ENCODE results near the gene CARM1.
"Not testable (repeated sequence)": the region's sequence is repeated elsewhere in the genome, so short reads cannot be mapped to it uniquely, and the experiment has no call there.

CARM1 gene

DNA sequence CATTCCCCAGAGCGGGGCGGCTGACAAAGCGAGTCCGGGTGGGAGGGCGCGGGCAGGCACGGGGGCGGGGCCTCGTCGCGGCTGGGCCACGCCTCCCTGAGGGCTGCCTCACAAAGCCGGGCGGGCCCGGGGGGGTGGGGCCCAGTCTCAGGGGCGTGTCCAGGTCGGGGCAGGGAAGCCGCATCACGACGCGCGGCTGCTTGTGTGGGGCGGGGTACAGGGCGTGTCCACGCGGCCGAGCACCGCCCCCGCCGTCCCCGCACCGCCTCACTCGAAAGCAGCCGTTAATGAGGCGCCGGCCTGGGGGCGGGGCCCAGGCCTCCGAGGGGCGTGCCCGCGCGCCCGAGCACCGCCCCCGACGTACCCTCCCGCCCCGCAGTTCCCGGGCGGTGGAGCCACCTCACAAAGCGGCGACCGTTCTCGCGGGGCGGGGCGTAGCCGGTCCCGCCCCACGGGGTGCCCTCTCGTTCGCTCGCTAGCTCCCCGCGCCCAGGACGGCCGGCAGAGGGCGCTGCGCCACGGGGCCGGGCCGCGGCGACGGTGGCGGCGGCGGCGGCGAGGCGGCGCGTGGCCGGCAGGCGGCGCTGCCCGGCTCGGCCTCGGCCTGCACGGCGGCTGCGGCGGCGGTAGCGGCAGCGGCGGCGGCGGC lies at the start of gene CARM1:
Gene CARM1 (plus strand): TSS at position 599 of the 649 bp plus-strand sequence. CDS start 150 bp downstream, outside the sequence.
- DNase-seq (ENCODE audit: low read depth in 2 of 2), result peak; percentile 97

- no peak for DNase-seq (ENCODE audit: low read depth in 2 of 2)
Observed at GRCh38 chr19:10823690-10824089, 47.7 kb upstream of the CARM1 start.

- DNase-seq (ENCODE audit: low read depth in 2 of 2), result no peak
Observed at GRCh38 chr19:10826231-10826630, 45.1 kb upstream of the CARM1 start.

DNA sequence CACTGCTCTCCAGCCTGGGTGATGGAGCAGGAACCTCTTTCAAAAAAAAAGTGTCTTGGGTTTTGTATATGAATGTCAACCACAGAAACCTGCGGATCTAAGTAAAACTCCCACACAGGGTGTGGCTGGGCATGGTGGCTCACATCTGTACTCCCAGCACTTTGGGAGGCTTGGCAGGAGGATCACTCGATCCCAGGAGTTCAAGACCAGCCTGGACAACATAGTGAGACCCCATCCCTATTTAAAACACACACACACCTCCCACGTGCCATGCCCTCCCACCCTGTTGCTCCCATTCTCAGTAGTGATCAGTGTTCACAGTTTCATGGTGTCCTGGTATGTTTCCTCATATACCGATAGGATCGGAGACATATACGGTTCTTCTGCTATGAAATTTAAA lies 44.5 kb upstream of the CARM1 start:
- DNase-seq (ENCODE audit: low read depth in 2 of 2), result no peak

GRCh38 chr19:10828981-10829821 lies 42.2 kb upstream of the CARM1 start:
- DNase-seq (ENCODE audit: low read depth in 2 of 2), result no peak

- no peak for DNase-seq (ENCODE audit: low read depth in 2 of 2)
Observed at GRCh38 chr19:10829967-10830366, 41.4 kb upstream of the CARM1 start.

DNA sequence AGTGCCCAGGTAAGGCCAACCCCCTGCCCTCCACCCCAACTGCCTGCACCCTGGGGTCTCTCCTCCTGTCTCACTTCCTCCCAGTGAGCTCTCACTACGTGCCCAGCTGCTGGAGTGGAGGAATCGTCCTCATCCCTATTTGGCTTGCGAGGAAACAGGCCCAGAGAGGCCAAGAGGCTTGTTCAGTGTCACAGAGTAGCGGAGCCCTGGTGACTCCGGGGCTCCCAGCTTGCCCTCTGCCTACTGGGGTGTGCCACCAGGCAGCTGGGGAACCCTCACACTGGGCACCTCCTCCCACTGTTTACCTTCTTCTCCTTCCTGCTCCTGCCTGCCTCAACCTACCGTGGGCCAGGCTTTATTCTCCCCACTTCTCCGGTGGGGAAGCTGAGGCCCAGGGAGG lies 41.0 kb upstream of the CARM1 start:
- DNase-seq (ENCODE audit: low read depth in 2 of 2), result no peak

GRCh38 chr19:10830931-10831779 lies 40.2 kb upstream of the CARM1 start:
- no peak for DNase-seq (ENCODE audit: low read depth in 2 of 2)

- DNase-seq (ENCODE audit: low read depth in 2 of 2), result no peak
Observed at GRCh38 chr19:10831987-10832938, 39.1 kb upstream of the CARM1 start.

DNA sequence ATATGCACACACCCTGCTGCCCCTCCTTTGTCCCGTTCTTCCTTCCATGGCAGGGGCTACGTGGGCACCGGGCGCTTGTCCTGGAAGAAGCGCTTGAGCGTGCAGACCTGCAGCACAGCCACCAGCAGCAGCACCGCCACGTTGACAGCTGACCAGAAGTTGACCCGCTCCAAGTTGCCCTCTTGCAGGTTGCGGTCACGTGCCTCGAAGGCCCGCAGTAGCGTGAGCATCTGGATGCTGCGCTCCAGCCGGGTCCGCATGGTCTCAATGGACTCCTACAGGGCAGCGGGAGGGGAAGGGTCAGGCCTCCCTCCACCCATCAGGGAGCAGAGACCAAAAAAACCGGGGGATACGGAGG lies 38.4 kb upstream of the CARM1 start:
- DNase-seq (ENCODE audit: low read depth in 2 of 2), result no peak

- DNase-seq (ENCODE audit: low read depth in 2 of 2), result no peak
Observed at GRCh38 chr19:10835089-10835753, 36.1 kb upstream of the CARM1 start.

DNA sequence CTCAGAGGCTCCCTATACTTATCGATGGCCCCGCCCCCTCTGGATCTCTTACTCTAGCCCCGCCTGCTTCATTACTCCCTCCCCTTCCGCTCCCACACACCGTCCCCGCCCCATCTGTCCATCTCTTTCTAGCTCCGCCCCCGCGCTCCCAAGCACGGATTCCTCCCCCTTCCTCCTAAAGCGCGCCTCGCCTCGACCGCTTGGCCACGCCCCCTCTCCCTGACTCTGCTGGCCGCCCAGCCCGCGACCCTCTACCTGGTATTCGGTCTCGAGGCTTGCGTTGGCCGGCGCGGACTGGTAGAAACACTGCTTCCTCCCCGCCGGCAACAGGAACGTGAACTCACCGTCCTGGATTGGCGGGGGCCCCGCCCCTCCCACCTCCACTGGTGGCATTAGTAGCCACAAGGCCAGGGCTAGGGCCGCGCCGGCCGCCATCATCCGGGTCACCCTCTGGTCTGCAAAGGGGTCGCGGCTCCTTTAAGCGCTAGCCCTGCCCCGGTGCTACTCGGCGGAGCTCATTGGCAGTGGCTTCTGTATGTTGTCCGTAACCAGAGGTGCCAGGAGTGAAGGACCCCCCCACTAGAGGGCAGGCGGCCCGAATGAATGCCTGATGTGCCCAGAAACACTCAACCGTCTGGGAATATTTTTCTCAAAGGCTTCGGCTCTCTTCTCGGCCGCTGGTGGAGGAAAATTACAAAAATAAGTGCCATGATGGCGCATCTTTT lies 35.4 kb upstream of the CARM1 start, which contains the start of gene TMED1:
Gene TMED1 (minus strand): TSS at position 459 of the 725 bp plus-strand sequence. CDS start 21 bp downstream, at position 438.
- DNase-seq (ENCODE audit: low read depth in 2 of 2), result peak; percentile 97 to 98

DNA sequence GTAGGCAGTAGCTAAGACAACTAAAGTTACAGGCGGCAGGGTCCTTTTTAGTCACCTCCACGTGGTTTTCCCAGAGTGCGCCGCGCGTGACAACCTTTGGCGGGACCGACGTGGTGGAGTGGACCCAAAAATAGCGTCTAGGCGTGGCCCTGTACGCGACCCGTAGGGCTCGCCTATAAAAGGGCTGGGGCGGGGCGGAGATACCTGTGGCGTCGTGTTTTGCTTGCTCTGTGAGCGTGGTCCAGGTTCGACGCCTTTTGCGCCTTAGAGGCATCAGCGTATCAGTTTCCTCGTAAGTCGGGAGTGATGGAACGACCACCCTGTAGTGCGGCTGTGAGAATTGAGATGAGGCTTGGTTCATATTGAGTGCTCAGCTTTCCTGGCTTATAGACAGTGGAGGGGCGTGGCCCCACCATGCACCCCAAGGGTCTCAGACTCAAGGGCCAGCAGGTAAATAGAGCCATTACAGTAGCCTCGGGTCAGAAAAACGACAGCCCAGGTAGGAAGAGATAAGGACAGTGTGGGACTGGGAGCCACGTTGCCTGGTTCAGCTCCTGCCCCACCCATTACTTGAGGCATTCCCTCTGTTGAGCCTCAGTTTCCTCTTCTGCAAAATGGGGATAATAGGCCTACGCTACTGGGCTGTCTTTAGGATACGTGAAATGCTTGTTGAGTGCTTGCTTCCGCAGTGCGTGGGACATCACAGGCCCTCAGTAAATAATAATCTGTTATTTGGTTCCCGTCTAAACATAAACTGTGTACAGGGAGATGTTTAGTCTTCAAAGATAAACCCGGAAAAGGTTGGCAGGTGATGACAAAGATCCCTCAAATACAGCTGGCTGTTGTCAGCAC lies 34.6 kb upstream of the CARM1 start:
- no peak for DNase-seq (ENCODE audit: low read depth in 2 of 2)

GRCh38 chr19:10837649-10838048 lies 33.7 kb upstream of the CARM1 start:
- DNase-seq (ENCODE audit: low read depth in 2 of 2), result not testable (repeated sequence)

- DNase-seq (ENCODE audit: low read depth in 2 of 2), result no peak
Observed at GRCh38 chr19:10838377-10838776, 33.0 kb upstream of the CARM1 start.

DNA sequence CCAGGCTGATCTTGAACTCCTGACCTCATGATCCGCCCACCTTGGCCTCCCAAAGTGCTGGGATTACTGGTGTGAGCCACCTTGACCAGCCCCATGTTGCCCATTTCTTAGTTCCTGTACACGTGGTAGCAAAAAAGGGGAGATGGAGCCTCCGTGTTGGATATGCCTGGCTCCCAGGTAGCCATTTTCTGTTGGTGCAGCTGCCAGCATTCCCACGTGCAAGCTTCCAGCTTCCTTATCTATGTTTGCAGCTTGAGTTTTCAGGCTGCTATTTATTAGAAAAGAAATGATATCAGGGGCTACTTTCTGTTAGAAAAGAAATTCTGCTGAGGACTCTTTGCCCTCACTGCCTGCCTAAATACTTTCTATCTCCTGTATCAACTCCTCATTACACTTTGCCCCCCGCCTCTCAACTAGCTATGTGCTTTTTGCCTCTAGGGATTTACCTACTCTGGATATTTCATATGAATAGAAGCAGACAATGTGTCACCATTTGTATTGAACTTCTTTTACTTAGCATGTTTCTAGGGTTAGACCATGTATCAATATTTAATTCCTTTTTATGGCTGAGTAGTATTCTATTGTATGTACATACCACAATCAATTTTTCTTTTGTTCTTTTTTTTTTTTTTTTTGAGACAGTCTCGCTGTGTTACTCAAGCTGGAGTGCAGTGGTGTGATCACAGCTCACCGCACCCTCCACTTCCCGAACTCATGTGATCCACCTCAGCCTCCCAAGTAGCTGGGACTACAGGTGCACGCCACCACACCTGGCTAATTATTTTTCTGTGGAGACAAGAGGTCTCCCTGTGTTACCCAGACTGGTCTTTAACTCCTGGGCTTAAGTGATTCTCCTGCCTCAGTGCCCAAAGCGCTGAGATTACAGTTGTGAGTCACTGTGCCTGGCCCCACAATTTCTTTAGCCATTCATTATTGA lies 32.0 kb upstream of the CARM1 start:
- no peak for DNase-seq (ENCODE audit: low read depth in 2 of 2)

GRCh38 chr19:10842788-10843187 lies 28.6 kb upstream of the CARM1 start:
- DNase-seq (ENCODE audit: low read depth in 2 of 2), result no peak

All from fibroblast of skin of left biceps (primary cell).